GM19372 (cell line): ENCODE data around the gene CYB561D2.
"Not testable (repeated sequence)": the region's sequence is repeated elsewhere in the genome, so short reads cannot be mapped to it uniquely, and the experiment has no call there.

Source experiments
- ATAC-seq: cut with Tn5 transposase; IDR thresholded peaks from one replicate; pipeline ENCODE4 v1.9.1; 2021; ENCODE audit warnings: mild to moderate bottlenecking, low read depth, moderate library complexity; ENCODE audit not compliant: unreplicated experiment

The CYB561D2 gene

GRCh38 chr3:50350527-50351322, at the start of gene CYB561D2, which contains the start of gene NPRL2:
CYB561D2 (plus strand) TSS chr3:50350862; CDS start chr3:50351434, 572 bp downstream.
NPRL2 (minus strand) TSS chr3:50350775; CDS start chr3:50350652, 123 bp downstream.
- peak; percentile 84 for ATAC-seq

GRCh38 chr3:50302095-50303012, 48.3 kb upstream of the CYB561D2 start:
- ATAC-seq, result no peak

- no peak for ATAC-seq
Observed at GRCh38 chr3:50303013-50303815, 47.4 kb upstream of the CYB561D2 start, which contains the start of gene HYAL1. HYAL1 (minus strand) TSS chr3:50303574; CDS start chr3:50302956, 618 bp downstream.

- no peak for ATAC-seq
Observed at GRCh38 chr3:50304601-50305000, 46.1 kb upstream of the CYB561D2 start.

- not testable (repeated sequence) for ATAC-seq
Observed at GRCh38 chr3:50312041-50312440, 38.6 kb upstream of the CYB561D2 start.

- no peak for ATAC-seq
Observed at GRCh38 chr3:50314342-50314741, 36.3 kb upstream of the CYB561D2 start.

GRCh38 chr3:50314816-50315215, 35.8 kb upstream of the CYB561D2 start:
- ATAC-seq, result no peak

GRCh38 chr3:50316657-50317242, 33.9 kb upstream of the CYB561D2 start:
- ATAC-seq, result no peak

- no peak for ATAC-seq
Observed at GRCh38 chr3:50317300-50317699, 33.4 kb upstream of the CYB561D2 start.

- ATAC-seq, result no peak
Observed at GRCh38 chr3:50318163-50318562, 32.5 kb upstream of the CYB561D2 start.

GRCh38 chr3:50318615-50319014, 32.0 kb upstream of the CYB561D2 start:
- no peak for ATAC-seq

GRCh38 chr3:50319181-50319893, 31.3 kb upstream of the CYB561D2 start:
- no peak for ATAC-seq

- no peak for ATAC-seq
Observed at GRCh38 chr3:50319894-50320625, 30.6 kb upstream of the CYB561D2 start.

GRCh38 chr3:50320853-50321335, 29.8 kb upstream of the CYB561D2 start:
- ATAC-seq, result peak; percentile 62

GRCh38 chr3:50321336-50322114, 29.1 kb upstream of the CYB561D2 start:
- ATAC-seq, result peak; percentile 85

- no peak for ATAC-seq
Observed at GRCh38 chr3:50322115-50322385, 28.6 kb upstream of the CYB561D2 start.

- ATAC-seq, result no peak
Observed at GRCh38 chr3:50322386-50323091, 28.1 kb upstream of the CYB561D2 start, which contains the start of gene HYAL2. HYAL2 (minus strand) TSS chr3:50322745; CDS start chr3:50320489, 2,256 bp downstream.
